ENCODE data around the gene MFSD6.

The MFSD6 gene

DNA sequence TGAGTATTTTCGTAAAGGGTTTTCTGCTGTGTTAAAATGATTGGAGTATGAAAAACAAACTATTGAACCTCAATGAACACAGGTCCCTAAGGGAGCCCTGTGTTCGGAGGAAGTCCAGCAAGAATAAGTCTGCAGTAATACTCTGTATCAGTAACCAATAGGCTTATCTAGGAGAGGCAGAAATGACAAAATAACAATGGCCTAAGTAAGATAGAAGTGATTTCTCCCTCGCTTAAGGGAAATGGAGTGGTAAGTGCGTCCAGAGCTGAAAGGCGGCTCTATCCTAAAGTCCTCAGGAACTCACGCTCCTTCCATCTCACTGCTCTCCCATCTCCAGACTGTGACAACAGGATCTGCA is 29.3 kb upstream of the MFSD6 start:
- no peak for DNase-seq (ENCODE audit: low read depth in 2 of 2)
- TF ChIP-seq, protein P1, sequence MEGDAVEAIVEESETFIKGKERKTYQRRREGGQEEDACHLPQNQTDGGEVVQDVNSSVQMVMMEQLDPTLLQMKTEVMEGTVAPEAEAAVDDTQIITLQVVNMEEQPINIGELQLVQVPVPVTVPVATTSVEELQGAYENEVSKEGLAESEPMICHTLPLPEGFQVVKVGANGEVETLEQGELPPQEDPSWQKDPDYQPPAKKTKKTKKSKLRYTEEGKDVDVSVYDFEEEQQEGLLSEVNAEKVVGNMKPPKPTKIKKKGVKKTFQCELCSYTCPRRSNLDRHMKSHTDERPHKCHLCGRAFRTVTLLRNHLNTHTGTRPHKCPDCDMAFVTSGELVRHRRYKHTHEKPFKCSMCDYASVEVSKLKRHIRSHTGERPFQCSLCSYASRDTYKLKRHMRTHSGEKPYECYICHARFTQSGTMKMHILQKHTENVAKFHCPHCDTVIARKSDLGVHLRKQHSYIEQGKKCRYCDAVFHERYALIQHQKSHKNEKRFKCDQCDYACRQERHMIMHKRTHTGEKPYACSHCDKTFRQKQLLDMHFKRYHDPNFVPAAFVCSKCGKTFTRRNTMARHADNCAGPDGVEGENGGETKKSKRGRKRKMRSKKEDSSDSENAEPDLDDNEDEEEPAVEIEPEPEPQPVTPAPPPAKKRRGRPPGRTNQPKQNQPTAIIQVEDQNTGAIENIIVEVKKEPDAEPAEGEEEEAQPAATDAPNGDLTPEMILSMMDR (IDR thresholded peaks at IDR 0.05; ENCODE audit: low read depth, low read length) = no peak

DNA sequence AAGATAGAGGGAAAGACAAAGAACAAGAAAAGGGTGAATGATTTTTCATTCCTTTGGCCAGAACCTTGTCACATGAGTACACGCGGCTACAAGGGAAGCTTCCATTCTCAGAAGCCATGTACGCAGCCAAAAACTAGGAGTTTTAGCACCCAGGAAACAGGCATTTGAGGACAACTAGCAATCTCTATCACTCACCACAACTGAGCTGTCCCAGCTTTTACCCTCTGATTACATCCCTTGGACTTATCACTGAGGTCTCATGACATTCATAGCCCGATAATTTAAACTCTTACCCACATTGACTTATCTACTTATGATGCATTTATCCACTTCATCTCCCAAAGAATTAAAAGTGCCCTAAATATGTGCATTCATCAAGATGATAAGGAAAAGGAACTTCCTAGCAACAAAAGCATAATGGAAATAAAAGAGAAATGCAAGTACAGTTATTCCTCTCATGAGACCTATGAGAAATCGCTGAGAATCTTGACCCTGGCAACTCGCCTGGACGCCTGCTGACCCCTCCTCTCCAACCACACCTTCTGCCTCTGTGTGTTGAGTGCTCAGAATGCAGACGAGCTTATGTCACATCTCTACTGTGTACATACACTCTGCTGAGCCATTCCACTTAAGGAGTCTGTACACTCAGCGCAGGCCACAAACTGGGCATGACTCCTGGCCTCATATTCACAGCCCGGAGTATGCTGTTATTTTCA is 28.7 kb upstream of the MFSD6 start:
- DNase-seq (ENCODE audit: low read depth in 2 of 2) = peak; percentile 70 to 86
- TF ChIP-seq, protein P1 (IDR thresholded peaks at IDR 0.05; ENCODE audit: low read depth, low read length) = no peak

More for the DNA sequence above, 29.3 kb upstream of the MFSD6 start:
- no peak overlapping the region for H3K4me3 ChIP-seq (replicated peaks in 1 of 2; ENCODE audit: low read depth in 2 of 2, low read length in 2 of 2)

DNA sequence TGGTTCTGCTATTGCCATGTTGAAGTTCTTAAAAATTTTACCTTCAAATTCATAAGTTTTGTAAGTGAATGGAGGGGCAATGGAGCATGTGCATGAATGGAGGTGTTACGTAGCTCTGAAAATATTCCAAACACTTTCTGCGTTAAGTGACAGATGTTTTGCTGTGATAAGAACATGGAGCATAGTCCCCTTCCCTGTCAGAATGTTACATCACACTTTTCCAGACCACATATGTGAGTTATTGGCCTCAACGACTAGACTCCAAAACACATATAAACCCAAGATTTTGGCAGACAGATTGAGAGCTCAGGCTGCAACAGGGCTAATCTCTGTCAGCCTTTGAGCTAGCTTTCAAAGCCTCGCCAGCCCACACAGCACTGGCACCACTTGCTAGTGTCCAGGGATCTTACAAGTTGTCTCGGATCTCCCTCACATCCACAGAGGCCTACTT is 27.2 kb upstream of the MFSD6 start:
- TF ChIP-seq, protein P1 (IDR thresholded peaks at IDR 0.05; ENCODE audit: low read depth, low read length) = no peak
- no peak for DNase-seq (ENCODE audit: low read depth in 2 of 2)
- no peak overlapping the region for H3K4me3 ChIP-seq (replicated peaks in 1 of 2; ENCODE audit: low read depth in 2 of 2, low read length in 2 of 2)

More for the DNA sequence above, 28.7 kb upstream of the MFSD6 start:
- no peak overlapping the region for H3K4me3 ChIP-seq (replicated peaks in 1 of 2; ENCODE audit: low read depth in 2 of 2, low read length in 2 of 2)

DNA sequence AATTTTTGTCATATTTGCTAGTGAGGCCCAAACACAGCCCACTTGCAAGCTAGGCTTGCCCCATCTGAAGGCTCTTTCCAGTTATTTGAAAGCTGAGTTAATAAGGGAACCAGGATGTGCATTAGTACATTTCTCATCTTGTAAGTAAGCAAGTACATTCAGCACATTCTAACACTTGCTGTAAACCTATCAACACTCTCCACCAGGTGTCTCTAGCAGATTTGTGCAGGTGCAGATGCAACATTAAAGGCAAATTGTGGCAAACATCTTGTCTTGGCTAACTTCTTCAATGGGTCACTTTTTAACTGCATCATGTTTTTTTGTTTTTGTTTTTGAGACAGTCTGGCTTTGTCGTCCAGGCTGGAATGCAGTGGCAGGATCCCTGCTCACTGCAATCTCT is 25.3 kb upstream of the MFSD6 start:
- H3K4me3 ChIP-seq (replicated peaks in 1 of 2; ENCODE audit: low read depth in 2 of 2, low read length in 2 of 2) = no peak overlapping the region
- peak; percentile 65 to 71 for DNase-seq (ENCODE audit: low read depth in 2 of 2)
- TF ChIP-seq, protein P1 (IDR thresholded peaks at IDR 0.05; ENCODE audit: low read depth, low read length) = peak; percentile 46

DNA sequence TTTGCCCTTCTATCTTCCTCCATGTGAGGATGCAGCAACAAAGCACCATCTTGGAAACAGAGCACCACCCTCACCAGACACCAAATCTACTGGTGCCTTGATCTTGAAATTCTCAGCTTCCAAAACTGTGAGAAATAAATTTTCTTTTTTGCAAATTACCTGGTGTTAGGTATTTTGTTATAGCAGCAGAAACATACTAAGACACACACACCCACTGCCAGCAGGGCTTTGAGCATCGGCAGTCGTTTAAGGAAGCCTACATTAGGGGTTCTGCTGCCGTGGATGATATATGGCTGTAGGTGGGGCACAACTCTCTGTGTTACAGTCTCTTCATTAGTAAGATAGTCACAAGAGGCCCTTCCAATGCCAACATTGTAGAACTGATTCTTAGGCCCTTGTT is 20.7 kb upstream of the MFSD6 start:
- H3K4me3 ChIP-seq (replicated peaks in 1 of 2; ENCODE audit: low read depth in 2 of 2, low read length in 2 of 2) = no peak overlapping the region
- no peak for DNase-seq (ENCODE audit: low read depth in 2 of 2)
- TF ChIP-seq, protein P1 (IDR thresholded peaks at IDR 0.05; ENCODE audit: low read depth, low read length) = no peak

DNA sequence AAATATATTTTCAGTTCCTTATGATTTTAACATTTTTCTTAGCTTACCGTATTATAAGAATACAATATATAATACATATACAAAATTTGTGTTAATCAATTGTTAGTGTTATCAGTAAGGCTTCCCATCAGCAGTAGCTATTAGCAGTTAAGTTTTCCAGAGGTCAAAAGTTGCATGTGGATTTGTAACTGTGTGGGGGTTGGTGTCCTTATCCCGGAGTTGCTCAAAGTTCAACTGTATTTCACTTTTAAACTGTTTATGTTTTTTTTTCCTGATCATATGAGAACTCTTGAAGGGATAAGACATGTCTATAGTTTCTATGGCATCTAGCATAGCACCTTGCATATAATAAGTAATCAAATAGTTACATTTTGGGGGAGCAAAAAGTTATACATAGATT is 11.9 kb upstream of the MFSD6 start:
- TF ChIP-seq, protein P1 (IDR thresholded peaks at IDR 0.05; ENCODE audit: low read depth, low read length) = no peak
- H3K4me3 ChIP-seq (replicated peaks in 1 of 2; ENCODE audit: low read depth in 2 of 2, low read length in 2 of 2) = no peak overlapping the region
- no peak for DNase-seq (ENCODE audit: low read depth in 2 of 2)
